Kidney (tissue), 14 donors: ENCODE measurements around the gene FOXK1. TPM values are rescaled to one million over a fixed set of nuclear protein-coding genes. Genes with fewer than 3 reads are reported as not detected.
"Not testable (repeated sequence)": the region's sequence is repeated elsewhere in the genome, so short reads cannot be mapped to it uniquely, and the experiment has no call there.

Experiments
- DNase-seq, 5 donors: peaks; one replicate each; pipeline ENCODE4 v3.0.0-alpha.2; 2013 to 2020
- FAIRE-seq: peaks from 2 replicates; lab custom pipeline; 2012; peaks lifted over from hg19 to GRCh38; lab: Jason Lieb, UNC
- H3K27ac ChIP-seq, 2 donors: one replicate each; pipeline ENCODE4 v1.7.0; 2013; ENCODE audit warnings: low read depth in 2 of 2, low read length in 2 of 2, inconsistent platforms in 1 of 2
- H3K27me3 ChIP-seq: one replicate; pipeline ENCODE4 v1.7.1; 2013; ENCODE audit warnings: low read length, inconsistent platforms; ENCODE audit not compliant: control insufficient read depth, insufficient read depth
- H3K36me3 ChIP-seq, 3 donors: one replicate each; pipeline versions ENCODE4 v1.7.0 to v1.7.1; 2013; ENCODE audit warnings: low read length in 3 of 3, control low read depth in 1 of 3, inconsistent platforms in 1 of 3; ENCODE audit not compliant: insufficient read depth in 3 of 3, control insufficient read depth in 2 of 3
- H3K4me1 ChIP-seq, 3 donors: one replicate each; pipeline versions ENCODE4 v1.7.0 to v1.7.1; 2013; ENCODE audit warnings: low read length in 3 of 3, inconsistent platforms in 1 of 3, low read depth in 1 of 3; ENCODE audit not compliant: control insufficient read depth in 2 of 3, insufficient read depth in 2 of 3
- H3K4me3 ChIP-seq, 3 donors: one replicate each; pipeline versions ENCODE4 v1.7.0 to v1.8.1; 2013; ENCODE audit warnings: low read length in 3 of 3, control low read depth in 1 of 3, inconsistent platforms in 1 of 3
- H3K9ac ChIP-seq, 3 donors: one replicate each; pipeline versions ENCODE4 v1.7.0 to v1.7.1; 2013; ENCODE audit warnings: low read length in 3 of 3, control low read depth in 1 of 3, inconsistent platforms in 1 of 3
- H3K9me3 ChIP-seq, 3 donors: one replicate each; pipeline versions ENCODE4 v1.7.0 to v1.7.1; 2013; ENCODE audit warnings: low read length in 3 of 3, control low read depth in 1 of 3, inconsistent platforms in 1 of 3; ENCODE audit not compliant: control insufficient read depth in 2 of 3, insufficient read depth in 1 of 3
- intact Hi-C: fragments of 100-400 bp; cut with DNase I; formaldehyde crosslinking; loops from one replicate; pipeline ENCODE4 v1.11.1; 2022
- polyA plus RNA-seq: library from polyadenylated mRNA; stranded (reverse); fragments of 350-450 nt; fragmentation: Illumina TruSeq; extraction: RNeasy Lipid Tissue Mini Kit (QIAGEN cat#74804); gene quantifications from one replicate; pipeline ENCODE4 v1.2.3, GENCODE V29; 2014; ENCODE audit warnings: low read depth, low replicate concordance; ENCODE audit not compliant: insufficient read depth
- total RNA-seq: library from RNA; stranded (reverse); fragmentation: NEBNext Ultra II Directional; extraction: Animal tissue kit (Norgen Biotek cat#: 25700); gene quantifications from one replicate; pipeline ENCODE4 v1.2.1, GENCODE V29; 2021
- TF ChIP-seq, protein P1 (sequence below): IDR thresholded peaks from 3 replicates; pipeline ENCODE4 v1.5.1; 2012; ENCODE audit warnings: mild to moderate bottlenecking, moderate library complexity, borderline replicate concordance; ENCODE audit not compliant: insufficient read depth; ENCODE audit errors: extremely low read depth
- donor health status: control.
- donor health status: control.
- donor health status: control.
- donor health status: control.
- donor health status: control.
- donor health status: DM: yes; HTN: yes; CAD: no.
- donor health status: Normal renal cell carcinoma (clear cell type).

Gene FOXK1
- total and polyA plus RNA-seq, 2 donors from 2014 or later = 3.9 to 44.2 TPM

DNA sequence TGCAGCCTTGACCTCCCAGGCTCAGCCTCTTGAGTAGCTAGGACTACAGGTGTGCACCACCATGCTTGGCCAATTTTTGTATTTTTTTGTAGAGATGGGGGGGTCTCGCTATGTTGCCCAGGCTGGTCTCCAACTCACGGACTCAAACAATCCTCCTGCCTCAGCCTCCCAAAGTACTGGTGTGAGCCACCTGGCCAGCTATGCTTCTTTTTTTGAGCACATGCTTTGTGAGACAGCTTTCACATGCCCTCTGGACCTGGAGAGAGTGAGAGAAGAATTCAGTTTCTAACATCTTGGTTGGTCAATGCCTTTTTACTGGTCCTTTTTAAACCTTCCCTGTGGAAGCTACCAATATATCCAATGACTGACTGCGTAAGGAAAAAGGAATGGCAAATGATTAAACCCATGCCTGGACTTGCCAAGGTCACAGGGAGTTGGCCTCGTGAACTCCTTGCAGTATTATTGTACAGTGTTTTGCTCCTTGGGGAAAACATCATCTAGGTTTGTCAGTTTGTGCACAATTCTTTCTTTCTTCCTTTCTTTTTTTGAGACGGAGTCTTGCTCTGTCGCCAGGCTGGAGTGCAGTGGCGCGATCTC, 6.2 kb upstream of the FOXK1 start:
- no peaks in the 10 kb centered on the region for H3K36me3 ChIP-seq
- no peak overlapping the region for H3K4me3 ChIP-seq
- no peak for FAIRE-seq
- H3K9me3 ChIP-seq = peaks cover 0 to 3% (median 0%) of the 10 kb centered on the region in 3 donors
- no peaks in the 10 kb centered on the region for H3K4me1 ChIP-seq
- DNase-seq = peak in 1 of 5 donors; percentile 11
- intact Hi-C loops = no loop called here
- H3K9ac ChIP-seq = no peak overlapping the region
- TF ChIP-seq, protein P1, sequence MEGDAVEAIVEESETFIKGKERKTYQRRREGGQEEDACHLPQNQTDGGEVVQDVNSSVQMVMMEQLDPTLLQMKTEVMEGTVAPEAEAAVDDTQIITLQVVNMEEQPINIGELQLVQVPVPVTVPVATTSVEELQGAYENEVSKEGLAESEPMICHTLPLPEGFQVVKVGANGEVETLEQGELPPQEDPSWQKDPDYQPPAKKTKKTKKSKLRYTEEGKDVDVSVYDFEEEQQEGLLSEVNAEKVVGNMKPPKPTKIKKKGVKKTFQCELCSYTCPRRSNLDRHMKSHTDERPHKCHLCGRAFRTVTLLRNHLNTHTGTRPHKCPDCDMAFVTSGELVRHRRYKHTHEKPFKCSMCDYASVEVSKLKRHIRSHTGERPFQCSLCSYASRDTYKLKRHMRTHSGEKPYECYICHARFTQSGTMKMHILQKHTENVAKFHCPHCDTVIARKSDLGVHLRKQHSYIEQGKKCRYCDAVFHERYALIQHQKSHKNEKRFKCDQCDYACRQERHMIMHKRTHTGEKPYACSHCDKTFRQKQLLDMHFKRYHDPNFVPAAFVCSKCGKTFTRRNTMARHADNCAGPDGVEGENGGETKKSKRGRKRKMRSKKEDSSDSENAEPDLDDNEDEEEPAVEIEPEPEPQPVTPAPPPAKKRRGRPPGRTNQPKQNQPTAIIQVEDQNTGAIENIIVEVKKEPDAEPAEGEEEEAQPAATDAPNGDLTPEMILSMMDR = no peak
- no peak overlapping the region for H3K27ac ChIP-seq
- H3K27me3 ChIP-seq = no peaks in the 10 kb centered on the region

GRCh38 chr7:4677518-4677917, 4.6 kb upstream of the FOXK1 start:
- H3K4me1 ChIP-seq, H3K36me3 ChIP-seq, H3K27me3 ChIP-seq, intact Hi-C loops, H3K27ac ChIP-seq, H3K4me3 ChIP-seq, FAIRE-seq, H3K9ac ChIP-seq, H3K9me3 ChIP-seq: not testable (repeated sequence)
- peak in 1 of 5 donors; percentile 32 for DNase-seq

GRCh38 chr7:4681218-4681851, 760 bp upstream of the FOXK1 start:
- no peaks in the 10 kb centered on the region for H3K9me3 ChIP-seq
- TF ChIP-seq, protein P1 = no peak
- H3K9ac ChIP-seq = no peak overlapping the region
- intact Hi-C loops = no loop called here
- no peak overlapping the region for H3K27ac ChIP-seq
- H3K36me3 ChIP-seq = no peaks in the 10 kb centered on the region
- DNase-seq = no peak
- H3K4me3 ChIP-seq = peak overlapping the region in 2 of 3 donors; percentile 11 to 46
- no peak for FAIRE-seq
- no peaks in the 10 kb centered on the region for H3K27me3 ChIP-seq
- H3K4me1 ChIP-seq = peaks cover 0 to 19% (median 4%) of the 10 kb centered on the region in 3 donors

- Histone ChIP-seq H3K36me3 (no peaks in the 10 kb centered on the region), H3K4me3 (peak overlapping the region; percentile 67 to 81 (median 69)), H3K4me1 (peaks cover 0 to 19% (median 9%) of the 10 kb centered on the region in 3 donors), H3K9ac (peak overlapping the region in 2 of 3 donors; percentile 77 to 97), H3K9me3 (no peaks in the 10 kb centered on the region), H3K27ac (peak overlapping the region; percentile 98), H3K27me3 (no peaks in the 10 kb centered on the region)
- TF ChIP-seq, protein P1 = peak; percentile 30
- intact Hi-C loops = no loop called here
- FAIRE-seq (no peak), DNase-seq (peak in 4 of 5 donors; percentile 53 to 88 (median 71))
These were observed 537 bp downstream of the FOXK1 start for GRCh38 chr7:4682621-4683042.
